Measurements from ENCODE around the gene SLC25A13. TPM values are rescaled to one million over a fixed set of nuclear protein-coding genes. Genes with fewer than 3 reads are reported as not detected.

Gene SLC25A13
- total RNA-seq, 4 donors from 2014 or later = 9.2 to 30.8 (median 13.6) TPM

DNA sequence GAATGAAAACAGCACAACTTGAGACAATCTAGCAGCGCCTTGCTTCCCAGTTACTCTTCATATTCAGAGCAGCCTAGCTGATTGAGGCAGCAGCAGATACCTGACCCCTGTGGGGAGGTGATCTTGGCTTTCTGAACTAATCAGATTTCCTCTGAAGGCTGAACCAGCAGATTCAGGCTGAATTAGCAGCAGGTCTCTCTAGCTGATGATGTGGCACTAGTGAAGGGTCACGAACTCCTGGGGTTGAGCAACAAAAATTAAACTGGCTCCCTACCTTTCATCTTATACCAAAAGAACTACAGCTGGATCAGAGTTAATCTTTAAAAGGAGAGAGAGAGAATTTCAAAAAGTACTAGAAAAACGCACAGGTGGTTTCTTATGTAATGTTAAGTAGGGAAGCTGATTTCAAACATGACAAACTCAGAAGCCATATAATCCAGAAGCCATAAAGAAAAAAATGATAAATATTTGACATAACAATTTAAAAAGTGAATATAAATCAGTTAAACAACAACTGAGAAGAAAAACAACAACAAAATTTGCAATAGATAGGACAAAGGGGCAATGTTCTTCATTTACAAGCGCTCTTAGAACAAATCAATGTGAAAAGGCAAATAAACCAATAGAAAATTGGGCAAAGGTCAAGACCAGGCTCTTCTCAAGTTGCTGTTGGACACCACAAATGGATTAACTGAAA, 13.5 kb downstream of the SLC25A13 start:
- H3K36me3 ChIP-seq = no peaks in the 10 kb centered on the region
- peaks cover 86 to 94% of the 10 kb centered on the region in 2 donors for H3K4me1 ChIP-seq
- H3K27me3 ChIP-seq = no peaks in the 10 kb centered on the region
- ATAC-seq (no peak), DNase-seq (no peak)
- H3K27ac ChIP-seq = peak overlapping the region in 1 of 4 donors; percentile 12
- H3K9me3 ChIP-seq = no peaks in the 10 kb centered on the region
- intact Hi-C loops (cut with DNase I; ENCODE audit: low total_unique reads) = no loop called here
- TF ChIP-seq CTCF (IDR thresholded peaks at IDR 0.05 in 4 of 5, conservative IDR thresholded peaks at IDR 0.05 in 1 of 5) (no peak), POLR2A (IDR thresholded peaks at IDR 0.05) (no peak)
- in situ Hi-C loops (cut with MboI; ENCODE audit: low sequenced_read_pairs in 4 of 4) = no loop called here
- no peak overlapping the region for H3K4me3 ChIP-seq

- no peaks in the 10 kb centered on the region for H3K36me3 ChIP-seq
- peaks cover 70 to 79% of the 10 kb centered on the region in 2 donors for H3K4me1 ChIP-seq
- ATAC-seq = no peak
- no peak for DNase-seq
- no peak overlapping the region for H3K27ac ChIP-seq
- intact Hi-C loops (cut with DNase I; ENCODE audit: low total_unique reads) = no loop called here
- no peaks in the 10 kb centered on the region for H3K27me3 ChIP-seq
- H3K9me3 ChIP-seq = no peaks in the 10 kb centered on the region
- in situ Hi-C loops (cut with MboI; ENCODE audit: low sequenced_read_pairs in 4 of 4) = no loop called here
- no peak overlapping the region for H3K4me3 ChIP-seq
- TF ChIP-seq POLR2A (IDR thresholded peaks at IDR 0.05) = no peak
- no peak for TF ChIP-seq CTCF (IDR thresholded peaks at IDR 0.05 in 4 of 5, conservative IDR thresholded peaks at IDR 0.05 in 1 of 5)
Observed at GRCh38 chr7:96306385-96307125, 15.3 kb downstream of the SLC25A13 start.

DNA sequence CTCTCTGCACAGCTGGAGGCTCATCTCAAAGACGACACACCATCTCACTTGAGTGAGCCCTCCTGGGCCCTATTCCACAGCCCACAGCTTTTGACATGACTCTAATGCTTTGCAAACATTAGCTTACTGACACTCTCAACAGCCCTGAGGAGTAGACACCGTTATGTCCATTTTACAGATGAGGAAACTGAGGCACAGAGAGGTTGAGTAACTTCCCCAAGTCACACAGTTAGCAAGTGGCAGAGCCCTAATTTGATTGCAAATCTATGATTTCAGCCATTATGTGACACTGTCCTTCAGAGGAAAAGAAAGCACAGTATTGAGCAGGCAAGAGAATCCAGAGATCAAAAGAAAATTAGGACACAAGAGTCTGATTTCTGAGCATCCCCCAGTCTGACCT, 16.0 kb downstream of the SLC25A13 start:
- no peaks in the 10 kb centered on the region for H3K27me3 ChIP-seq
- peaks cover 67 to 77% of the 10 kb centered on the region in 2 donors for H3K4me1 ChIP-seq
- no peak for TF ChIP-seq POLR2A (IDR thresholded peaks at IDR 0.05)
- no peak for TF ChIP-seq CTCF (IDR thresholded peaks at IDR 0.05 in 4 of 5, conservative IDR thresholded peaks at IDR 0.05 in 1 of 5)
- no peak overlapping the region for H3K4me3 ChIP-seq
- in situ Hi-C loops (cut with MboI; ENCODE audit: low sequenced_read_pairs in 4 of 4) = no loop called here
- no peaks in the 10 kb centered on the region for H3K36me3 ChIP-seq
- DNase-seq (no peak), ATAC-seq (no peak)
- H3K9me3 ChIP-seq = no peaks in the 10 kb centered on the region
- H3K27ac ChIP-seq = no peak overlapping the region
- intact Hi-C loops (cut with DNase I; ENCODE audit: low total_unique reads) = no loop called here

GRCh38 chr7:96304573-96304972, 17.3 kb downstream of the SLC25A13 start:
- ATAC-seq (no peak), DNase-seq (no peak)
- no peak overlapping the region for H3K27ac ChIP-seq
- no peaks in the 10 kb centered on the region for H3K36me3 ChIP-seq
- in situ Hi-C loops (cut with MboI; ENCODE audit: low sequenced_read_pairs in 4 of 4) (no loop called here), intact Hi-C loops (cut with DNase I; ENCODE audit: low total_unique reads) (no loop called here)
- H3K4me1 ChIP-seq = peaks cover 62 to 77% of the 10 kb centered on the region in 2 donors
- H3K27me3 ChIP-seq = no peaks in the 10 kb centered on the region
- H3K4me3 ChIP-seq = no peak overlapping the region
- TF ChIP-seq CTCF (IDR thresholded peaks at IDR 0.05 in 4 of 5, conservative IDR thresholded peaks at IDR 0.05 in 1 of 5) (no peak), POLR2A (IDR thresholded peaks at IDR 0.05) (no peak)
- H3K9me3 ChIP-seq = no peaks in the 10 kb centered on the region
